A549 (cell line): ENCODE data around the gene TTLL11.

Experiments used
- EP300 ChIP-seq, 2 experiments: fragments of >200 bp; sonication (Bioruptor Twin); formaldehyde crosslinking; IDR thresholded peaks; 2 replicates in 1 of 2; 3 replicates in 1 of 2; pipeline ENCODE4 v1.6.1; 2016 to 2017
- POLR2A ChIP-seq: IDR thresholded peaks from 2 replicates; pipeline ENCODE4 v1.6.1; 2012; ENCODE audit warnings: mild to moderate bottlenecking, low read length
- SMC3 ChIP-seq: fragments of >200 bp; sonication (Bioruptor Twin); formaldehyde crosslinking; IDR thresholded peaks from 3 replicates; pipeline ENCODE4 v1.6.1; 2018; ENCODE audit warnings: inconsistent platforms
- TF ChIP-seq, protein P1 (sequence below): fragments of >200 bp; sonication (Bioruptor Twin); formaldehyde crosslinking; IDR thresholded peaks from 3 replicates; pipeline ENCODE4 v1.5.1; 2016

DNA sequence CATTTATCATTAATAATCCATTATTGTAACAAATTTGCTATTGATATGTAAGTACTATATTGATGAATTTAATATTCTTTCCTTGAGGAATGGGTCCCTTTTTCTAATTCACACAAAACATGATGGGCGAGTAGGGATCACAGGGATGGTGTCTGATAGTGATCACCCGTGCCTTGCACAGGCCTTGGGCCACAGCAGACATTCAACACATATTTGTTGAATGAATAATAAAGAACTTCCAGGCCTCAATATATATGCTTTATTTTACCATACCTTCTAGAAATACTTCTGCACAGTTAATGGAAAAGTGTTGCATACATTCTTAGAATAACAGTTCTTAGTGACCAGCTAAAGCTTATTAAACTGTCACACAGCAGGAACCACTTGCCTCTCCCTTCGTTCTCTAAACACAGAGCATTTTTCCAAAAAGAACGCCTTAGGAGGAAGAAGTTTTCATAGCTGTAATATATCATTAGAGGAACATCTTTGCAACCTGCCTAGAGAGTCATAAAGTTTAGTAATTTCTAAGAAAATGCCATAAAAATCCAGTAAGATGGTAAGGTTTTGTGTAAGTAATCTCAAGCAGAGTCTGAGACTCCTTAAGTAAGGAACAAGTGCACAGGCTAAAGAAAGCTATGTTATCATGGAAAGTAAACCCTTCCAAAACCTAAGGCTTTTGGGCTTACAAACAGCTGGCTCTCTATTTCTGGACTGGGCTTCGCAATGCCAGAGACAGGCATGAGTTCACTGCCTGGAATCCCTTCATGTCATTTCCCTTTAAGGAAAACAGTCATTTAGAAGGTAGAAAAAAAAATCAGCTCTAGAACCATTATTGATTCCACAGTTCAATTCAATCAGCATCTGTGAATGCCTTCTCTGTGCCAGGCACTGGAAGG, 17.7 kb downstream of the TTLL11 start:
- TF ChIP-seq, protein P1, sequence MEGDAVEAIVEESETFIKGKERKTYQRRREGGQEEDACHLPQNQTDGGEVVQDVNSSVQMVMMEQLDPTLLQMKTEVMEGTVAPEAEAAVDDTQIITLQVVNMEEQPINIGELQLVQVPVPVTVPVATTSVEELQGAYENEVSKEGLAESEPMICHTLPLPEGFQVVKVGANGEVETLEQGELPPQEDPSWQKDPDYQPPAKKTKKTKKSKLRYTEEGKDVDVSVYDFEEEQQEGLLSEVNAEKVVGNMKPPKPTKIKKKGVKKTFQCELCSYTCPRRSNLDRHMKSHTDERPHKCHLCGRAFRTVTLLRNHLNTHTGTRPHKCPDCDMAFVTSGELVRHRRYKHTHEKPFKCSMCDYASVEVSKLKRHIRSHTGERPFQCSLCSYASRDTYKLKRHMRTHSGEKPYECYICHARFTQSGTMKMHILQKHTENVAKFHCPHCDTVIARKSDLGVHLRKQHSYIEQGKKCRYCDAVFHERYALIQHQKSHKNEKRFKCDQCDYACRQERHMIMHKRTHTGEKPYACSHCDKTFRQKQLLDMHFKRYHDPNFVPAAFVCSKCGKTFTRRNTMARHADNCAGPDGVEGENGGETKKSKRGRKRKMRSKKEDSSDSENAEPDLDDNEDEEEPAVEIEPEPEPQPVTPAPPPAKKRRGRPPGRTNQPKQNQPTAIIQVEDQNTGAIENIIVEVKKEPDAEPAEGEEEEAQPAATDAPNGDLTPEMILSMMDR: no peak
- no peak for TF ChIP-seq EP300 (IDR thresholded peaks at IDR 0.05)
- no peak for TF ChIP-seq POLR2A
- TF ChIP-seq SMC3: no peak
